HEK293 (cell line): ENCODE results near the gene ARHGAP35.

Experiments
- CTCF ChIP-seq: fragments of 450-650 bp; formaldehyde crosslinking; IDR thresholded peaks from 2 replicates; pipeline ENCODE4 v1.5.1; 2016; ENCODE audit warnings: missing biosample characterization, missing genetic modification characterization
- MEIS1 ChIP-seq: sonication (generic); formaldehyde crosslinking; IDR thresholded peaks from 2 replicates; pipeline ENCODE4 v1.8.1; 2022; ENCODE audit warnings: missing genetic modification reagents, mild to moderate bottlenecking, borderline replicate concordance
- ZNF138 ChIP-seq: fragments of 450-650 bp; formaldehyde crosslinking; IDR thresholded peaks from 2 replicates; pipeline ENCODE4 v1.5.1; 2016; ENCODE audit warnings: missing biosample characterization, missing genetic modification characterization, borderline replicate concordance
- ZNF148 ChIP-seq: fragments of 450-650 bp; formaldehyde crosslinking; IDR thresholded peaks from 2 replicates; pipeline ENCODE4 v1.5.0; 2017; ENCODE audit warnings: missing biosample characterization, missing genetic modification characterization, borderline replicate concordance
- ZNF354C ChIP-seq: fragments of 450-650 bp; formaldehyde crosslinking; IDR thresholded peaks from 2 replicates; pipeline ENCODE4 v1.5.1; 2016; ENCODE audit warnings: missing biosample characterization, missing genetic modification characterization, low read depth, borderline replicate concordance
- ZNF423 ChIP-seq: fragments of 450-650 bp; formaldehyde crosslinking; IDR thresholded peaks from 2 replicates; pipeline ENCODE4 v1.5.1; 2016; ENCODE audit warnings: missing biosample characterization, missing genetic modification characterization
- ZNF48 ChIP-seq: fragments of 450-650 bp; formaldehyde crosslinking; IDR thresholded peaks from 2 replicates; pipeline ENCODE4 v1.5.1; 2016; ENCODE audit warnings: missing biosample characterization, missing genetic modification characterization
- ZNF529 ChIP-seq: fragments of 450-650 bp; formaldehyde crosslinking; IDR thresholded peaks from 2 replicates; pipeline ENCODE4 v1.5.1; 2017; ENCODE audit warnings: missing genetic modification characterization, missing biosample characterization; ENCODE audit not compliant: insufficient replicate concordance
- ZNF558 ChIP-seq: fragments of 450-650 bp; formaldehyde crosslinking; IDR thresholded peaks from 2 replicates; pipeline ENCODE4 v1.5.1; 2016; ENCODE audit warnings: missing biosample characterization, missing genetic modification characterization

- TF ChIP-seq ZNF529 (no peak), MEIS1 (CRISPR knock-in tag) (no peak), CTCF (tag by site-specific recombination) (no peak), ZNF354C (tag by site-specific recombination) (no peak), ZNF148 (tag by site-specific recombination) (no peak), ZNF48 (tag by site-specific recombination) (no peak), ZNF138 (tag by site-specific recombination) (no peak), ZNF423 (no peak), ZNF558 (tag by site-specific recombination) (no peak)
These were observed 44.8 kb upstream of the ARHGAP35 start for GRCh38 chr19:46815833-46816627.
